GM23338 (cell line): ENCODE measurements around the gene LRP1B. TPM values are rescaled to one million over a fixed set of nuclear protein-coding genes. Genes with fewer than 3 reads are reported as not detected.

Source experiments
- ATAC-seq: fragments of 200-7000 bp; cut with Tn5 transposase; 3 replicates; pipeline ENCODE4 v1.9.1; 2020
- DNase-seq: peaks from one replicate; pipeline ENCODE4 v3.0.0-alpha.2; 2015; ENCODE audit warnings: low spot score
- H2AFZ ChIP-seq: fragments of 200-600 bp; sonication (generic); 2 replicates; pipeline ENCODE4 v1.8.0; 2016; ENCODE audit warnings: antibody characterized with exemption, mild to moderate bottlenecking, moderate library complexity
- H3F3A ChIP-seq: fragments of 200-600 bp; sonication (generic); replicated peaks from 2 replicates; pipeline ENCODE4 v1.8.0; 2017; ENCODE audit warnings: antibody characterized with exemption, mixed run types, low read depth
- H3K27ac ChIP-seq: fragments of 200-600 bp; sonication (generic); 2 replicates; pipeline ENCODE4 v1.6.1; 2016; ENCODE audit warnings: low read depth
- H3K27me3 ChIP-seq: fragments of 200-600 bp; sonication (generic); 2 replicates; pipeline ENCODE4 v1.8.0; 2016; ENCODE audit warnings: mild to moderate bottlenecking, mixed run types, moderate library complexity; ENCODE audit not compliant: insufficient read depth
- H3K36me3 ChIP-seq: fragments of 200-600 bp; sonication (generic); 2 replicates; pipeline ENCODE4 v1.8.0; 2016; ENCODE audit warnings: mild to moderate bottlenecking; ENCODE audit not compliant: insufficient read depth
- H3K4me1 ChIP-seq: fragments of 200-600 bp; sonication (generic); 2 replicates; pipeline ENCODE4 v1.8.0; 2016; ENCODE audit warnings: mild to moderate bottlenecking, moderate library complexity; ENCODE audit not compliant: insufficient read depth
- H3K4me2 ChIP-seq: fragments of 200-600 bp; sonication (generic); 2 replicates; pipeline ENCODE4 v1.7.1; 2017; ENCODE audit warnings: mixed run types
- H3K4me3 ChIP-seq: fragments of 200-600 bp; sonication (generic); 2 replicates; pipeline ENCODE4 v1.6.1; 2016; ENCODE audit warnings: mixed run types
- H3K79me2 ChIP-seq: fragments of 200-600 bp; sonication (generic); replicated peaks from 2 replicates; pipeline ENCODE4 v1.8.0; 2017; ENCODE audit warnings: mild to moderate bottlenecking; ENCODE audit not compliant: insufficient read depth
- H3K9me2 ChIP-seq: fragments of 200-600 bp; sonication (generic); 2 replicates; pipeline ENCODE4 v1.8.0; 2017; ENCODE audit not compliant: insufficient read depth
- H4K20me1 ChIP-seq: fragments of 200-600 bp; sonication (generic); replicated peaks from 2 replicates; pipeline ENCODE4 v1.8.0; 2017; ENCODE audit warnings: mild to moderate bottlenecking; ENCODE audit not compliant: insufficient read depth
- H3K27ac Mint-ChIP-seq: 2 replicates; pipeline ENCODE4 v1.8.0; 2020; ENCODE audit warnings: inconsistent platforms, mild to moderate bottlenecking, moderate library complexity, mixed read lengths
- H3K27me3 Mint-ChIP-seq: 3 replicates; pipeline ENCODE4 v1.8.0; 2022; ENCODE audit warnings: low read depth, mild to moderate bottlenecking, moderate library complexity, mixed read lengths, inconsistent platforms; ENCODE audit not compliant: insufficient read depth, poor library complexity
- H3K36me3 Mint-ChIP-seq: 3 replicates; pipeline ENCODE4 v1.8.0; 2021; ENCODE audit warnings: low read depth, mild to moderate bottlenecking, inconsistent platforms, moderate library complexity, mixed read lengths
- H3K4me1 Mint-ChIP-seq: 3 replicates; pipeline ENCODE4 v1.8.0; 2020; ENCODE audit warnings: mild to moderate bottlenecking, inconsistent platforms, mixed read lengths
- H3K4me3 Mint-ChIP-seq: 3 replicates; pipeline ENCODE4 v1.8.0; 2021; ENCODE audit warnings: moderate library complexity, mild to moderate bottlenecking, inconsistent platforms, mixed read lengths
- H3K9me3 Mint-ChIP-seq: 3 replicates; pipeline ENCODE4 v1.8.0; 2020; ENCODE audit warnings: moderate library complexity, mild to moderate bottlenecking, inconsistent platforms, mixed read lengths
- CREB1 ChIP-seq: fragments of 250-450 bp; sonication (Bioruptor Pico); IDR thresholded peaks from 2 replicates; pipeline ENCODE4 v1.5.0; 2020; ENCODE audit warnings: low read depth, mild to moderate bottlenecking, moderate library complexity
- CTCF ChIP-seq, 2 experiments: fragments of 200-600 bp in 1 of 2; sonication (generic) in 1 of 2; conservative IDR thresholded peaks; 2 replicates each; pipeline versions ENCODE4 v1.5.1 to v1.6.1; 2016 to 2017; ENCODE audit warnings: antibody characterized with exemption in 2 of 2, low read depth in 2 of 2, mild to moderate bottlenecking in 2 of 2, moderate library complexity in 1 of 2
- ETS1 ChIP-seq: IDR thresholded peaks from 2 replicates; pipeline ENCODE4 v1.6.1; 2016; ENCODE audit warnings: antibody characterized with exemption
- EZH2 ChIP-seq: fragments of 200-600 bp; sonication (generic); IDR thresholded peaks from one replicate; pipeline ENCODE4 v1.8.0; 2017; ENCODE audit warnings: antibody characterized with exemption, mild to moderate bottlenecking, low read depth; ENCODE audit not compliant: unreplicated experiment
- EZH2phosphoT487 ChIP-seq: fragments of 200-600 bp; sonication (generic); IDR thresholded peaks from one replicate; pipeline ENCODE4 v1.8.1; 2018; ENCODE audit warnings: antibody characterized with exemption; ENCODE audit not compliant: unreplicated experiment
- JUNB ChIP-seq: IDR thresholded peaks from one replicate; pipeline ENCODE4 v1.6.1; 2016; ENCODE audit warnings: antibody characterized with exemption; ENCODE audit not compliant: unreplicated experiment
- NANOG ChIP-seq: IDR thresholded peaks from 2 replicates; pipeline ENCODE4 v1.6.1; 2016; ENCODE audit warnings: antibody characterized with exemption, borderline replicate concordance
- POLR2AphosphoS5 ChIP-seq: IDR thresholded peaks from 2 replicates; pipeline ENCODE4 v1.6.1; 2016; ENCODE audit warnings: antibody characterized with exemption, low read depth
- REST ChIP-seq: IDR thresholded peaks from one replicate; pipeline ENCODE4 v1.6.1; 2018; ENCODE audit warnings: antibody characterized with exemption; ENCODE audit not compliant: unreplicated experiment
- STAT1 ChIP-seq: IDR thresholded peaks from one replicate; pipeline ENCODE4 v1.6.1; 2016; ENCODE audit warnings: antibody characterized with exemption; ENCODE audit not compliant: unreplicated experiment
- ZNF114 ChIP-seq: fragments of 250-450 bp; sonication (Bioruptor Pico); IDR thresholded peaks from 2 replicates; pipeline ENCODE4 v1.5.0; 2020; ENCODE audit warnings: mild to moderate bottlenecking, moderate library complexity
- ZNF331 ChIP-seq: fragments of 250-450 bp; sonication (Bioruptor Pico); IDR thresholded peaks from 2 replicates; pipeline ENCODE4 v1.5.0; 2020; ENCODE audit warnings: low read depth, mild to moderate bottlenecking, moderate library complexity
- ZNF462 ChIP-seq: fragments of 250-450 bp; sonication (Bioruptor Pico); IDR thresholded peaks from 2 replicates; pipeline ENCODE4 v1.5.0; 2020; ENCODE audit warnings: mild to moderate bottlenecking, moderate library complexity
- polyA plus RNA-seq: library from polyadenylated mRNA; unstranded; fragments of >200 nt; fragmentation: Nextera tagmentation; extraction: Ambion mirVana; gene quantifications from 2 replicates; pipeline ENCODE4 v1.2.1, GENCODE V29; 2016
- total RNA-seq: library from RNA; depleted of rRNA; stranded (reverse); fragments of >200 nt; shearing (Covaris generic); gene quantifications from 2 replicates; pipeline ENCODE4 v1.2.3, GENCODE V29; 2014

LRP1B gene
- total and polyA plus RNA-seq, 2 experiments from 2014 or later, result 0.15 to 0.97 TPM

- TF ChIP-seq JUNB, result no peak
- TF ChIP-seq EZH2phosphoT487, result no peak
- no peak for TF ChIP-seq EZH2
- no peak for TF ChIP-seq ZNF331 (CRISPR knock-in tag)
- TF ChIP-seq ETS1, result no peak
- no peak for TF ChIP-seq STAT1
- TF ChIP-seq POLR2AphosphoS5, result no peak
- no peak for TF ChIP-seq CTCF (conservative IDR thresholded peaks at IDR 0.05; ENCODE audit: low read depth in 2 of 2)
- no peak for TF ChIP-seq NANOG
- no peak for TF ChIP-seq ZNF462
- TF ChIP-seq CREB1 (CRISPR knock-in tag), result no peak
- no peak for TF ChIP-seq REST
- TF ChIP-seq ZNF114, result no peak
- Mint-ChIP-seq H3K4me1 (peaks cover 23% of the 10 kb centered on the region; the same call in 2 of the 3 replicates), H3K36me3 (no peaks in the 10 kb centered on the region), H3K27me3 (peaks cover 15% of the 10 kb centered on the region), H3K9me3 (no peaks in the 10 kb centered on the region), H3K4me3 (no peak overlapping the region), H3K27ac (no peak overlapping the region)
- Histone ChIP-seq H4K20me1 (no peaks in the 10 kb centered on the region), H3F3A (no peaks in the 10 kb centered on the region), H3K36me3 (no peaks in the 10 kb centered on the region), H3K9me2 (no peaks in the 10 kb centered on the region), H3K27me3 (peaks cover 18% of the 10 kb centered on the region), H2AFZ (no peak overlapping the region), H3K79me2 (no peaks in the 10 kb centered on the region), H3K27ac (no peak overlapping the region), H3K4me3 (no peak overlapping the region), H3K4me2 (no peak overlapping the region), H3K4me1 (peaks cover 10% of the 10 kb centered on the region)
- DNase-seq, result no peak
- ATAC-seq, result no peak
Measured at GRCh38 chr2:142124706-142125105, 6.1 kb downstream of the LRP1B start.
